HFFc6 (cell line): ENCODE measurements around the gene VSNL1. TPM values are rescaled to one million over a fixed set of nuclear protein-coding genes. Genes with fewer than 3 reads are reported as not detected.

Experiments used
- DNase-seq: peaks from one replicate; pipeline ENCODE4 v3.0.0-alpha.2; 2018
- H3K27ac Mint-ChIP-seq: 2 replicates; pipeline ENCODE4 v1.8.0; 2020; ENCODE audit warnings: mild to moderate bottlenecking, mixed read lengths
- H3K27me3 Mint-ChIP-seq: 2 replicates; pipeline ENCODE4 v1.8.0; 2021; ENCODE audit warnings: mild to moderate bottlenecking, moderate library complexity, mixed read lengths; ENCODE audit not compliant: insufficient read depth
- H3K36me3 Mint-ChIP-seq: 2 replicates; pipeline ENCODE4 v1.8.0; 2021; ENCODE audit warnings: low read depth, mixed read lengths
- H3K4me1 Mint-ChIP-seq: 2 replicates; pipeline ENCODE4 v1.8.0; 2020; ENCODE audit warnings: low read depth, mixed read lengths
- H3K4me3 Mint-ChIP-seq: 2 replicates; pipeline ENCODE4 v1.8.0; 2020; ENCODE audit warnings: mild to moderate bottlenecking, moderate library complexity, mixed read lengths
- H3K9me3 Mint-ChIP-seq: 2 replicates; pipeline ENCODE4 v1.8.0; 2020; ENCODE audit warnings: mild to moderate bottlenecking, mixed read lengths
- CTCF ChIP-seq: fragments of 200-600 bp; sonication (generic); IDR thresholded peaks from 2 replicates; pipeline ENCODE4 v1.5.0; 2021; ENCODE audit warnings: antibody characterized with exemption, mild to moderate bottlenecking
- total RNA-seq, 6 experiments: library from RNA; stranded (reverse); fragmentation: NEBNext Ultra II Directional; extraction: Animal tissue kit (Norgen Biotek cat#: 25700); gene quantifications; 2 replicates in 1 of 6; 3 replicates in 5 of 6; pipeline ENCODE4 v1.2.3, GENCODE V29; 2021

VSNL1 gene
- total RNA-seq, 6 experiments from 2014 or later = not detected

DNA sequence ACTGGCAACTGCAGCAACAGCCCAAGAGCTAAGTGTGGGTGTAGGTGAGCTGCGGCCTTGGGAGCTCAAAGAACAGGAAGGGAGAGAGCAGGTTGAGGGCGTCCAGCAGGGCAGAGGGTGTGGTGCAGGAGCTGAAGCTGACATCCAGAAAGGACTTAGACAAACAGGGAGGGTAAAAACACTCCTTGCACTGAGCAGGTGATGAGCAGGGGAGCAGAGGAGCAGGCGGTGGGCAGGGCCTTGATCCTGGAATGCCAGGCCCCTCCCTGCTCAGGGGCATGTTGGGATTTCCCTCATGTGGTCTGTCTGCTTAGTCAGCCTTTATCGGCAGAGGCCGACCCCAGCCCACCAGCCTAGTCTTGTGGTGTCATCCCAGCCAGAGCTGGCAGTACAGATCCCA is 63.6 kb downstream of the VSNL1 start:
- no peaks in the 10 kb centered on the region for H3K4me1 Mint-ChIP-seq
- no peak overlapping the region for H3K4me3 Mint-ChIP-seq
- no peaks in the 10 kb centered on the region for H3K36me3 Mint-ChIP-seq
- no peak overlapping the region for H3K27ac Mint-ChIP-seq
- peaks cover 2% of the 10 kb centered on the region; the same call in 1 of the 2 replicates for H3K27me3 Mint-ChIP-seq
- DNase-seq = no peak
- no peak for TF ChIP-seq CTCF
- no peaks in the 10 kb centered on the region; the same call in 1 of the 2 replicates for H3K9me3 Mint-ChIP-seq

DNA sequence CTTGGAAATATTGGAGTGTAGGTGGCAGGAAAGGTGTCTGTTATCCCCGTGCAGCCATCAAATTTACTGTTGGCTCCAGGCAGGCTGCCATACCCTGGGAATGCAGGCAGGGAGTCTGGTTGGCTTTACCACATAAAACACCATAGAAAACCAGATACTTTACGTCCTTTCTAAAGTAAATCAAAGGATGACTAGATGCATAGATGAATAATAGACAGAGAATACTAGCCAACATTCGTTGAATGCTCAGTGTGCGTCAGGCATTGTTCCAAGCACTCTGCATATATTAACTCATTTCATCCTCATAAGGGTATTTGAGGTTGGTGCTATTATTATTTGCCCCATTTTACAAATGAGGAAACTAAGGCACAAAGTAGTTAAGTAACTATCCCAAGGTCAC is 65.2 kb downstream of the VSNL1 start:
- Mint-ChIP-seq H3K4me3 (no peak overlapping the region), H3K27me3 (peaks cover 5% of the 10 kb centered on the region), H3K36me3 (no peaks in the 10 kb centered on the region), H3K4me1 (no peaks in the 10 kb centered on the region), H3K9me3 (no peaks in the 10 kb centered on the region), H3K27ac (no peak overlapping the region)
- no peak for DNase-seq
- TF ChIP-seq CTCF = no peak

- Mint-ChIP-seq H3K27ac (no peak overlapping the region), H3K27me3 (peaks cover 5% of the 10 kb centered on the region), H3K4me1 (no peaks in the 10 kb centered on the region), H3K36me3 (no peaks in the 10 kb centered on the region), H3K9me3 (no peaks in the 10 kb centered on the region), H3K4me3 (no peak overlapping the region)
- no peak for DNase-seq
- no peak for TF ChIP-seq CTCF
Observed at GRCh38 chr2:17606851-17607250, 66.4 kb downstream of the VSNL1 start.

DNA sequence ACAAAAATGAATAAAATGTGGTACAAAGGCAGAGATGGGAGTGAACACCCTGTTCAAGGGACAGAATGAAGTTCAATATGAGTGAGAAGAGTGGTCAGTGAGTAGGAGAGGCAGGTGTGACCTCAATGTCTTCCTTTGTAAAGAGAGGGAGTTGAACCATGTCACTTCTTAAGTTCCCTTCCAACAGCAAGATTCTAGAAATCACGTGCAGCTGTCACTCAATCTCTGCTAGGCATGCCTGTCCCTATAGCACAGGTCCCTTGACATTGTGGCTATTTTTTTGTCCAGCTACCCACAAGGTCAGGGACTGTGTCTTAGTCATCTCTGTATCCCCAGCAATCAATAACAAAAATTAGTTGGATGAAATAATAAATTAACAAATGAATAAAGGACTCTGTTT is 66.9 kb downstream of the VSNL1 start:
- H3K27ac Mint-ChIP-seq = no peak overlapping the region
- H3K4me3 Mint-ChIP-seq = no peak overlapping the region
- TF ChIP-seq CTCF = no peak
- H3K9me3 Mint-ChIP-seq = no peaks in the 10 kb centered on the region
- H3K36me3 Mint-ChIP-seq = no peaks in the 10 kb centered on the region
- no peaks in the 10 kb centered on the region for H3K4me1 Mint-ChIP-seq
- peaks cover 5% of the 10 kb centered on the region for H3K27me3 Mint-ChIP-seq
- no peak for DNase-seq

DNA sequence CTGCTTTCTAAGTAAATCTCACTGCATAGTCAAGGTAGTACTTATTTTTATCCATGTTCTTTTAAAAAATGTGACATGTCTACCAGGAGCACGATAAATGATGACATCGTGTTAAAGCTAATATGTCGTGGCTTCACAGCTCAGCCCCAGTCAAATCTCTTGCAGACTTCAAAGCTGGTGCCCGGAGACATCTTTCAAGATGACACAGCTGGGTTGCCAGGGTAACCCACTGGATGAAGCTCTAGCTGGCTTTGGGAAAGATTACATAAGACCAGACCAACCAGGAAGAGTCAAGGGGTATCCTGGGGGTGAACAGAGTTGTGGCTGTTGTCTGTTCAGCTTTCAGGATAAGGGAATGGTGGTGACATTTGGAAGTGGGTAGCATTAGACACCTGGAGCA is 67.8 kb downstream of the VSNL1 start:
- no peak for DNase-seq
- H3K36me3 Mint-ChIP-seq = no peaks in the 10 kb centered on the region
- H3K9me3 Mint-ChIP-seq = no peaks in the 10 kb centered on the region
- TF ChIP-seq CTCF = no peak
- H3K4me1 Mint-ChIP-seq = no peaks in the 10 kb centered on the region
- H3K27ac Mint-ChIP-seq = no peak overlapping the region
- peaks cover 5% of the 10 kb centered on the region for H3K27me3 Mint-ChIP-seq
- no peak overlapping the region for H3K4me3 Mint-ChIP-seq

DNA sequence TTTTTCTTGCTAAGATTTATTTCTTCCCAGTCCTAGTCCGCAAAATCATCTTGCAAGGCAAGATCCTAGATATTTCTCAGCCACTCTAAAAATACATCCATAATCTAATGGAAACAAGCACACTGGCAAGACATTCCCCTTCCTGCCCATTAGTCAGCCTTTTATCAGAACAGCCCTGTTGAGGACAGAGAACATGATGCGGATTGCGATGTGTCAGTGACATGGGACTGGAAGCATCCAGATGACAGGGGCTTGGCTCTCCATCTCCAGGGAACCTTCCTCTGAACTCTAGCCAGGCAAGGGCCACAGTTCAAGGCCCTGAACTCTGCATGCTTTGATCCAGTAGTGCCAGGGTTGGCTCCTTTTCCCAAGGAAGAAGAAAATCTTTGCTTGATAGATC is 70.0 kb downstream of the VSNL1 start:
- no peaks in the 10 kb centered on the region for H3K9me3 Mint-ChIP-seq
- H3K4me3 Mint-ChIP-seq = no peak overlapping the region
- H3K36me3 Mint-ChIP-seq = no peaks in the 10 kb centered on the region
- TF ChIP-seq CTCF = no peak
- H3K27me3 Mint-ChIP-seq = peaks cover 4% of the 10 kb centered on the region
- no peak for DNase-seq
- no peak overlapping the region for H3K27ac Mint-ChIP-seq
- peaks cover 2% of the 10 kb centered on the region for H3K4me1 Mint-ChIP-seq
